ENCODE results near the gene BOC. TPM values are rescaled to one million over a fixed set of nuclear protein-coding genes. Genes with fewer than 3 reads are reported as not detected.

BOC gene
- total RNA-seq, 1 experiment from 2014 or later = 7.3 TPM

DNA sequence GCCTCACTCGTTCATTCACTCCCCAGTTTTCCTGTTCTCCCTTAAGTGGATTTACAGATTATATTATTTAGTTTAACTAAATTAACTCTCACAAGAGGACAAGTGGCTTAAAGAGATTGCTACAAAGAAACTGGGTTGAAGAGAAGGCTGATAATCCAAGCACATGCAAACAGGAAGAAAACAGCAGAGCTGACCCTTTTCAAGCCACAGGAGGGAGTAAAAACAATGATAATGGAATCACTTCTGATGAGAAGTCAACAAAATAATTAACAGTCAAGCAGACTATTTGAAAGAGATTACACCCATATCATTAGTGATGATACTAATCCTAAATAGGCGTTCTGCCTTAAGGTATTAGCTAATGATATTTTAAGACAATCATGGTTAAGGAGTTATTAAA, 31.7 kb downstream of the BOC start:
- no peak for TF ChIP-seq CTCF (conservative IDR thresholded peaks at IDR 0.05; ENCODE audit: low read depth, low read length)
- Histone ChIP-seq H3K9me2 (replicated peaks; ENCODE audit: low read length) (no peaks in the 10 kb centered on the region), H3F3A (ENCODE audit: low read length, unreplicated experiment) (no peaks in the 10 kb centered on the region), H3K9me3 (ENCODE audit: low read length) (no peaks in the 10 kb centered on the region), H3K27me3 (ENCODE audit: low read length) (no peaks in the 10 kb centered on the region), H3K4me1 (ENCODE audit: insufficient read depth, low read length) (peaks cover 8% of the 10 kb centered on the region; the same call in 1 of the 2 replicates), H3K9ac (ENCODE audit: low read length) (no peak overlapping the region), H3K79me2 (ENCODE audit: low read length) (no peaks in the 10 kb centered on the region), H3K36me3 (ENCODE audit: low read depth, low read length) (no peaks in the 10 kb centered on the region), H4K20me1 (ENCODE audit: low read length) (no peaks in the 10 kb centered on the region), H3K4me2 (ENCODE audit: low read length) (no peak overlapping the region), H3K27ac (ENCODE audit: low read length) (no peak overlapping the region), H3K4me3 (ENCODE audit: low read length) (no peak overlapping the region), H2AFZ (ENCODE audit: low read length) (no peak overlapping the region)
- intact Hi-C loops (cut with micrococcal nuclease) = no loop called here
- POLR2A ChIA-PET (ENCODE audit: unreplicated experiment) = no interaction called here
- no TSS peak for BruUV-seq (replicated peaks)
- no peak for DNase-seq
- no peak for ATAC-seq
- CTCF ChIA-PET = no interaction called here

- no peaks in the 10 kb centered on the region for H3F3A ChIP-seq (ENCODE audit: low read length, unreplicated experiment)
- H3K4me3 ChIP-seq (ENCODE audit: low read length) = no peak overlapping the region
- TF ChIP-seq EZH2phosphoT487 (IDR thresholded peaks at IDR 0.05; ENCODE audit: borderline replicate concordance, low read length) = no peak
- no peak for TF ChIP-seq CTCF (conservative IDR thresholded peaks at IDR 0.05; ENCODE audit: low read depth, low read length)
- no peak for TF ChIP-seq EZH2 (IDR thresholded peaks at IDR 0.05; ENCODE audit: low read length, unreplicated experiment)
- H2AFZ ChIP-seq (ENCODE audit: low read length) = no peak overlapping the region
- no peak overlapping the region for H3K27ac ChIP-seq (ENCODE audit: low read length)
- no peaks in the 10 kb centered on the region for H3K9me3 ChIP-seq (ENCODE audit: low read length)
- ATAC-seq = no peak
- no peak overlapping the region for H3K9ac ChIP-seq (ENCODE audit: low read length)
- no peaks in the 10 kb centered on the region for H3K36me3 ChIP-seq (ENCODE audit: low read depth, low read length)
- no peaks in the 10 kb centered on the region for H4K20me1 ChIP-seq (ENCODE audit: low read length)
- no peak overlapping the region for H3K4me2 ChIP-seq (ENCODE audit: low read length)
- BruUV-seq (replicated peaks) = no TSS peak
- H3K9me2 ChIP-seq (replicated peaks; ENCODE audit: low read length) = no peaks in the 10 kb centered on the region
- ChIA-PET POLR2A (ENCODE audit: unreplicated experiment) (no interaction called here), CTCF (no interaction called here)
- no peaks in the 10 kb centered on the region for H3K27me3 ChIP-seq (ENCODE audit: low read length)
- H3K79me2 ChIP-seq (ENCODE audit: low read length) = no peaks in the 10 kb centered on the region
- H3K4me1 ChIP-seq (ENCODE audit: insufficient read depth, low read length) = peaks cover 11% of the 10 kb centered on the region; the same call in 1 of the 2 replicates
- intact Hi-C loops (cut with micrococcal nuclease) = no loop called here
- DNase-seq = no peak
Measured at GRCh38 chr3:113243846-113244245, 32.5 kb downstream of the BOC start.

DNA sequence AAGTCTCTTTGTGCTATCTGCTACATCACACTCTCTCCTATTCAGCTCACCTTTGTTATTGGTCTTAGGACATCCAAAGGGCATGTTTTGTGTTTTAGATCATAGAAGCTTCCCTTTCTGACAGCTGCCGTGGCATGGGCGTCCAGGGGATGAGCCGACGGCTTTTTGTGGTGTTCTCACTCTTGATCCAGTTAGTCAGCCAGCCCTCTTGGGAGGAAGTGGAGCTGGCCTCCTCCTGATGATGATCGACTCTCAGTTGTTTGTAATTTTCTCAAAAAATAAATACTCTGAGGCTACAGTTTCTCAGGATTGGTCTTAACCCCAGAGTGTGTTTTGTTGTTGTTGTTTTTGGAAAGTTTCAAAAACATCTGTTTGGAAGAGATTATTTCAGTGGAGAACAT, 34.4 kb downstream of the BOC start:
- Histone ChIP-seq H3K27ac (ENCODE audit: low read length) (no peak overlapping the region), H3K4me2 (ENCODE audit: low read length) (no peak overlapping the region), H3K9me3 (ENCODE audit: low read length) (no peaks in the 10 kb centered on the region), H3K4me1 (ENCODE audit: insufficient read depth, low read length) (peaks cover 18% of the 10 kb centered on the region; the same call in 1 of the 2 replicates), H3K36me3 (ENCODE audit: low read depth, low read length) (no peaks in the 10 kb centered on the region), H3K9me2 (replicated peaks; ENCODE audit: low read length) (no peaks in the 10 kb centered on the region), H3K27me3 (ENCODE audit: low read length) (no peaks in the 10 kb centered on the region), H3K79me2 (ENCODE audit: low read length) (no peaks in the 10 kb centered on the region), H3F3A (ENCODE audit: low read length, unreplicated experiment) (no peaks in the 10 kb centered on the region), H4K20me1 (ENCODE audit: low read length) (no peaks in the 10 kb centered on the region), H3K9ac (ENCODE audit: low read length) (no peak overlapping the region), H3K4me3 (ENCODE audit: low read length) (no peak overlapping the region), H2AFZ (ENCODE audit: low read length) (no peak overlapping the region)
- no TSS peak for BruUV-seq (replicated peaks)
- intact Hi-C loops (cut with micrococcal nuclease) = no loop called here
- DNase-seq (no peak), ATAC-seq (no peak)
- ChIA-PET POLR2A (ENCODE audit: unreplicated experiment) (no interaction called here), CTCF (no interaction called here)
- no peak for TF ChIP-seq CTCF (conservative IDR thresholded peaks at IDR 0.05; ENCODE audit: low read depth, low read length)
- no peak for TF ChIP-seq EZH2 (IDR thresholded peaks at IDR 0.05; ENCODE audit: low read length, unreplicated experiment)
- TF ChIP-seq EZH2phosphoT487 (IDR thresholded peaks at IDR 0.05; ENCODE audit: borderline replicate concordance, low read length) = no peak
